ENCODE measurements around the gene MXI1. TPM values are rescaled to one million over a fixed set of nuclear protein-coding genes. Genes with fewer than 3 reads are reported as not detected.
A peak's percentile ranks its signal among the peaks of the same experiment; 100 is the strongest.

The MXI1 gene
- total and polyA plus RNA-seq, 4 donors = 11.2 to 55.8 (median 18.7) TPM

DNA sequence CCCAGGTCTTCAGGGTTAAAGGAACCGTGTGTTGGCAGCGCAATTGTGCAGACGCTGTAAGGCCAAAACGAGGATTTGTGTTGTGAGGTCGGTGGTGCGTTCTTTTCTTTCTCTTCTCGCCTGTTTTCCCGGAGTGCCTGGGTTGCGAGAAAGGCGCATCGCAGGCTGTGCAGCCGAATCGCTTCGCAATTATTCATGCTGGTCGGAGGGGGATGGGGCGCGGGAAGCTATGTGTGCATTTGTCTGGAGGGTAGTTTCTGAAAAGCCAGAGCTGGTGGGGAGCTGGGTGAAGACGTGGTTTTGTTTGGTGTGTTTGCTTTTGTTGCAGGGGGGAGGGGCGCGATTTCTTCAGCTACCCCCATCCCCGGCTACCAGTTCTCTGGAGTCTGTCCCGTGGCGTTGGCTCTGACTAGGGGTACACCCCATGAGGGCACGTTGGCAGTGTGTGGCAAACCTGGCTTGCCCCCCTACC, 2.1 kb downstream of the MXI1 start:
- WGBS, 2 donors = 0% methylated on average over 24 of the region's 24 CpGs

GRCh38 chr10:110209926-110210673, 2.7 kb downstream of the MXI1 start:
- H3K9me3 ChIP-seq (ENCODE audit: control insufficient read depth in 4 of 4, insufficient read depth in 3 of 4, low read length in 3 of 4) = no peaks in the 10 kb centered on the region
- no peak for ATAC-seq (ENCODE audit: insufficient read depth, low FRiP score)
- H3K27ac ChIP-seq (ENCODE audit: low read depth in 1 of 2, low read length in 1 of 2) = peak overlapping the region; percentile 88 to 98
- TF ChIP-seq, protein P1, sequence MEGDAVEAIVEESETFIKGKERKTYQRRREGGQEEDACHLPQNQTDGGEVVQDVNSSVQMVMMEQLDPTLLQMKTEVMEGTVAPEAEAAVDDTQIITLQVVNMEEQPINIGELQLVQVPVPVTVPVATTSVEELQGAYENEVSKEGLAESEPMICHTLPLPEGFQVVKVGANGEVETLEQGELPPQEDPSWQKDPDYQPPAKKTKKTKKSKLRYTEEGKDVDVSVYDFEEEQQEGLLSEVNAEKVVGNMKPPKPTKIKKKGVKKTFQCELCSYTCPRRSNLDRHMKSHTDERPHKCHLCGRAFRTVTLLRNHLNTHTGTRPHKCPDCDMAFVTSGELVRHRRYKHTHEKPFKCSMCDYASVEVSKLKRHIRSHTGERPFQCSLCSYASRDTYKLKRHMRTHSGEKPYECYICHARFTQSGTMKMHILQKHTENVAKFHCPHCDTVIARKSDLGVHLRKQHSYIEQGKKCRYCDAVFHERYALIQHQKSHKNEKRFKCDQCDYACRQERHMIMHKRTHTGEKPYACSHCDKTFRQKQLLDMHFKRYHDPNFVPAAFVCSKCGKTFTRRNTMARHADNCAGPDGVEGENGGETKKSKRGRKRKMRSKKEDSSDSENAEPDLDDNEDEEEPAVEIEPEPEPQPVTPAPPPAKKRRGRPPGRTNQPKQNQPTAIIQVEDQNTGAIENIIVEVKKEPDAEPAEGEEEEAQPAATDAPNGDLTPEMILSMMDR (IDR thresholded peaks at IDR 0.05; ENCODE audit: control extremely low read depth, extremely low read depth) = no peak
- H3K4me1 ChIP-seq (ENCODE audit: control insufficient read depth in 5 of 5, insufficient read depth in 5 of 5, low read length in 5 of 5) = peaks cover 0 to 21% (median 5%) of the 10 kb centered on the region in 5 donors
- peak overlapping the region; percentile 84 to 85 for H3K9ac ChIP-seq (ENCODE audit: insufficient read depth in 1 of 2, low read length in 2 of 2)
- 1% methylated on average over 34 to 63 of the region's 63 CpGs for WGBS, 2 donors
- no peaks in the 10 kb centered on the region for H3K36me3 ChIP-seq (ENCODE audit: control insufficient read depth in 4 of 4, insufficient read depth in 4 of 4, low read length in 4 of 4)
- no peaks in the 10 kb centered on the region for H3K27me3 ChIP-seq (ENCODE audit: control insufficient read depth in 3 of 3, insufficient read depth in 3 of 3, low read length in 2 of 3)
- peak overlapping the region; percentile 66 for H3K4me3 ChIP-seq
- DNase-seq = peak; percentile 70 to 78 (median 74)

More for the DNA sequence above, 2.1 kb downstream of the MXI1 start:
- peak; percentile 72 to 79 (median 77) for DNase-seq
- TF ChIP-seq, protein P1 (IDR thresholded peaks at IDR 0.05; ENCODE audit: control extremely low read depth, extremely low read depth) = no peak
- H3K4me1 ChIP-seq (ENCODE audit: control insufficient read depth in 5 of 5, insufficient read depth in 5 of 5, low read length in 5 of 5) = peaks cover 0 to 21% (median 5%) of the 10 kb centered on the region in 5 donors
- no peak for ATAC-seq (ENCODE audit: insufficient read depth, low FRiP score)
- peak overlapping the region; percentile 43 for H3K4me3 ChIP-seq
- no peaks in the 10 kb centered on the region for H3K27me3 ChIP-seq (ENCODE audit: control insufficient read depth in 3 of 3, insufficient read depth in 3 of 3, low read length in 2 of 3)
- H3K27ac ChIP-seq (ENCODE audit: low read depth in 1 of 2, low read length in 1 of 2) = peak overlapping the region; percentile 51 to 98
- no peaks in the 10 kb centered on the region for H3K36me3 ChIP-seq (ENCODE audit: control insufficient read depth in 4 of 4, insufficient read depth in 4 of 4, low read length in 4 of 4)
- H3K9me3 ChIP-seq (ENCODE audit: control insufficient read depth in 4 of 4, insufficient read depth in 3 of 4, low read length in 3 of 4) = no peaks in the 10 kb centered on the region
- H3K9ac ChIP-seq (ENCODE audit: insufficient read depth in 1 of 2, low read length in 2 of 2) = peak overlapping the region; percentile 39 to 72

DNA sequence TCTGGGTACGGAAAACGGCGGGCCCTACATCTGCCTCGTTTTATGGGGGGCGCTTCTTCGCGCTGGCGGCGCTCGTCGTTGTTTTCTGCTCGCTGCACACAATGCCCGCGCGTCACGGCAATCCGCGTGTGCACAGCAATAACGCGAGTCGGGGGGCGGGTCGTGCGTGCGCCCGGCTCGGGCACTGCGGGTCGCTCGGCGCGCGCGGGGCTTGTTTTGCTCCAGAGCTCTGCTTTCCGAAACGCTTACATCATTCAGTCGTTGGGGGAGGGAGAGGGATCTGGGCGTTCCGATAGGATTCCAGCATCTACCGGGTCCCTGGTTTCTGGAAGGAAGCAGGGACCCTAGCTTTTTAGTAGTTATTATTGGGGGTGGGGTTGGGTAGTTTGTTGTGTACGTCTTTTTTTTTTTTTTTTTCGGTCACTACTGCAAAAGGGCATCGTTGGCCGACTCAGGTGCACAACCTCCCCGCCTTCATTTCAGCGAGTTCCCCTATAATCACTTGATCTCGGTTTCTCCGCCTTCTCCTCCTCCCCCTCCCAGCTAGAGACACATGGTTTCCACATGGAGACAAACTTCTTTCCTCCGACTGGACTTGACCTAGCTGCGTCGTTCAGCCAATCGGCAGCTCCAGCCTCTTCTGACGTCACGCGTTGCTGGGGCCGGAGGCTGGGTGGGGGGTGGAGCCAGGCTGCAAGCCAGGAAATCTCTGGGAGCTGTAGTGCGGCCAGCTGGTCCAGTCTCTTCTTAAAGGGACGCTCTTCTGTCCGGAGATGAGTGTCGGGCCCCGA, 3.5 kb downstream of the MXI1 start:
- Histone ChIP-seq H3K27ac (ENCODE audit: low read depth in 1 of 2, low read length in 1 of 2) (peak overlapping the region; percentile 88 to 98), H3K27me3 (ENCODE audit: control insufficient read depth in 3 of 3, insufficient read depth in 3 of 3, low read length in 2 of 3) (no peaks in the 10 kb centered on the region), H3K4me1 (ENCODE audit: control insufficient read depth in 5 of 5, insufficient read depth in 5 of 5, low read length in 5 of 5) (peaks cover 0 to 16% (median 5%) of the 10 kb centered on the region in 5 donors), H3K36me3 (ENCODE audit: control insufficient read depth in 4 of 4, insufficient read depth in 4 of 4, low read length in 4 of 4) (no peaks in the 10 kb centered on the region), H3K9me3 (ENCODE audit: control insufficient read depth in 4 of 4, insufficient read depth in 3 of 4, low read length in 3 of 4) (no peaks in the 10 kb centered on the region), H3K9ac (ENCODE audit: insufficient read depth in 1 of 2, low read length in 2 of 2) (peak overlapping the region; percentile 84 to 85), H3K4me3 (peak overlapping the region; percentile 66)
- ATAC-seq (ENCODE audit: insufficient read depth, low FRiP score) = peak; percentile 88
- WGBS, 2 donors = 0% methylated on average over 61 of the region's 61 CpGs
- TF ChIP-seq, protein P1 (IDR thresholded peaks at IDR 0.05; ENCODE audit: control extremely low read depth, extremely low read depth) = no peak
- peak; percentile 99 for DNase-seq

Measured in lung (tissue), 12 donors.